ENCODE measurements around the gene MBD3.

MBD3 gene

DNA sequence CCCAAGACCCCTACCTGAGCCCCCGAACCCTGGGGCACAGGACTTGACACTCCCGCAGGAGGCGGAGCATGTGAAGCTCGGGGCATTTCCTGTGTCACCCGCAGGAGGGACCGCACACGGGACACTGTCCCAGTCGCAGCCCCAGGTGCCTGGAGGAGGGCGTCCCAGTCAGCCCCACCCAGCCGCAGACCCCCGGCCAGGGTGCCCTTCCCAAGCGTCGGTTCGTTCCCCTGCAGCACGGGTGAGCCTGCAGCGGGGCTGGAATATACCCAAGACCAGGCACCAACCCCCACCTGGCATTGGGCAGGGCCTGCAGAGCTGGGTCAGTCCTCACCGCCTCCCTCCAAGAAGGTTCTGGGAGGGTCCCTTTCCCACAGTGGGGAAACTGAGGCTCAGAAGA is 38.1 kb upstream of the MBD3 start:
- no peak overlapping the region for H3K27ac ChIP-seq (ENCODE audit: low read depth, low read length)
- H3K4me3 ChIP-seq (ENCODE audit: low read depth in 1 of 5, low read length in 5 of 5), result no peak overlapping the region
- no peaks in the 10 kb centered on the region for H3K27me3 ChIP-seq (ENCODE audit: control insufficient read depth in 5 of 5, insufficient read depth in 4 of 5, low read length in 5 of 5)
- peaks cover 0 to 45% (median 16%) of the 10 kb centered on the region in 5 donors for H3K36me3 ChIP-seq (ENCODE audit: control insufficient read depth in 5 of 5, insufficient read depth in 5 of 5, low read length in 5 of 5)
- no peaks in the 10 kb centered on the region for H3K4me1 ChIP-seq (ENCODE audit: control insufficient read depth in 5 of 5, insufficient read depth in 5 of 5, low read length in 5 of 5)
- H3K9ac ChIP-seq (ENCODE audit: low read length in 5 of 5), result no peak overlapping the region
- peaks cover 0 to 4% (median 3%) of the 10 kb centered on the region in 5 donors for H3K9me3 ChIP-seq (ENCODE audit: control insufficient read depth in 5 of 5, low read length in 5 of 5)

DNA sequence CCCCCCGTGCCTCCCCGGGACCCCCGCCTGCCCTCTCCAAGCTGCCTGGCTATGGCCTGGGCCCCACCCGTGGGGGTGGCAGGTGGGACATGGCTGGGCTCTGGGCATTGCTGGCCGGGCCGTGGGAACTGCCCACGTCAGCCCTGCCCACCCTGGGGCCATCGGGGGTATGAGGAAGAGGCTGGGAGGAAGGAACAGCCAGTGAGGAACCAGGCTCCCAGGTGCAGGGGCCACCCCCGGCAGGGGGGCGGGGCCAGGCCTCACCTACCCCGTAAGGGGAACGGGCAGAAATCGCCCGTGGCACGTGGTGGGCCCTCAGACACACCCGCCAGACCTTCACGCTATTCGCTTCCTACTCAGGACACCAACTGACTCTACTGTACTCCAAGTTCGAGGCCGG is 37.3 kb upstream of the MBD3 start:
- Histone ChIP-seq H3K27ac (ENCODE audit: low read depth, low read length) (no peak overlapping the region), H3K4me1 (ENCODE audit: control insufficient read depth in 5 of 5, insufficient read depth in 5 of 5, low read length in 5 of 5) (no peaks in the 10 kb centered on the region), H3K9ac (ENCODE audit: low read length in 5 of 5) (no peak overlapping the region), H3K27me3 (ENCODE audit: control insufficient read depth in 5 of 5, insufficient read depth in 4 of 5, low read length in 5 of 5) (no peaks in the 10 kb centered on the region), H3K9me3 (ENCODE audit: control insufficient read depth in 5 of 5, low read length in 5 of 5) (peaks cover 0 to 4% (median 3%) of the 10 kb centered on the region in 5 donors), H3K4me3 (ENCODE audit: low read depth in 1 of 5, low read length in 5 of 5) (no peak overlapping the region), H3K36me3 (ENCODE audit: control insufficient read depth in 5 of 5, insufficient read depth in 5 of 5, low read length in 5 of 5) (peaks cover 0 to 50% (median 23%) of the 10 kb centered on the region in 5 donors)

DNA sequence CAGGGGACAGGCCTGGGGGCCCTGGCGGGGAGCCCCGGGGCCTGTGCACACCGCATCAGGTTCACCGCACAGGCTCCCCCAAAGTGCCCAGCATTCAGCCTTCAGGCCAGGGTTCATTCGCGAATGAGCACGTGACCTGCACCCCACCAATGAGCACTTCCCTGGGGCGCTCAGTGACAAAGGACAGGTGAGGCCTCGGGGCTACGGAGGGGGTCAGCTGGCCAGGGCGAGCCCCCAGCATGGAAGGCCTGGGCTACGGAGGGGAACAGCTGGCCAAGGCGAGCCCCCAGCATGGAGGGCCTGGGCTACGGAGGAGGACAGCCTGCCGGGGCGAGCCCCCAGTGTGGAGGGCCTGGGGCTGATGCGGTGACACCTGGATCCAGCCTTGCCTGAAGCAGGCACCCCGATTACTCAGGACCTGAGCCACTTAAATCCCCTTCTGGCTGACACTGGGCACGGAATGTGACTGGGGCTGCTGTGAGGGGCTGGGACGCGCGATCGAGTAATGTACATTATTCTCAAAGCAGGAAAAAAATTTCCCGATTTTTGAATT is 36.7 kb upstream of the MBD3 start:
- H3K36me3 ChIP-seq (ENCODE audit: control insufficient read depth in 5 of 5, insufficient read depth in 5 of 5, low read length in 5 of 5), result peaks cover 0 to 48% (median 25%) of the 10 kb centered on the region in 5 donors
- no peak overlapping the region for H3K9ac ChIP-seq (ENCODE audit: low read length in 5 of 5)

DNA sequence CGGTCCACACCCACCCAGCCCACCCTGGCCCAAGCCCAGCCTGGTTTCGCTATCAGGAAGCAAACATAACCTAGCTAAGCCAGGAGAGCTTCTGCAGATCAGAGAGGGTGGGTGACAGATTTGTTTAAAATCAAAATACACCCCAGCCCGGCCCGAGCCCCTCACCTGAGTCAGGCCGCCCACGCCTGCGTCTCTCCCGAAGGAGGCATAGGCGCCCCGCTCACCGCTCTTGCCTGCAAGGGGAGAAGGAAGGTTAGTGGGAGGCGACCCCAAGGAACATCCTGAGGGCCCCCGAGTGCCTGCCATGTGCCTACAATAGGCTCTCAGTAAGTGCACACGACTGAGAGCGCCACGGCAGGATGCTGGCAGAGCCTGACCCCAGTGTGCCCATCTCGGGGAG is 34.5 kb upstream of the MBD3 start:
- Histone ChIP-seq H3K27ac (ENCODE audit: low read depth, low read length) (no peak overlapping the region), H3K9ac (ENCODE audit: low read length in 5 of 5) (no peak overlapping the region), H3K27me3 (ENCODE audit: control insufficient read depth in 5 of 5, insufficient read depth in 4 of 5, low read length in 5 of 5) (no peaks in the 10 kb centered on the region), H3K9me3 (ENCODE audit: control insufficient read depth in 5 of 5, low read length in 5 of 5) (no peaks in the 10 kb centered on the region), H3K4me1 (ENCODE audit: control insufficient read depth in 5 of 5, insufficient read depth in 5 of 5, low read length in 5 of 5) (peaks cover 0 to 4% (median 0%) of the 10 kb centered on the region in 5 donors), H3K4me3 (ENCODE audit: low read depth in 1 of 5, low read length in 5 of 5) (no peak overlapping the region), H3K36me3 (ENCODE audit: control insufficient read depth in 5 of 5, insufficient read depth in 5 of 5, low read length in 5 of 5) (peaks cover 0 to 47% (median 32%) of the 10 kb centered on the region in 5 donors)

More for the DNA sequence above, 36.7 kb upstream of the MBD3 start:
- Histone ChIP-seq H3K27ac (ENCODE audit: low read depth, low read length) (no peak overlapping the region), H3K4me1 (ENCODE audit: control insufficient read depth in 5 of 5, insufficient read depth in 5 of 5, low read length in 5 of 5) (peaks cover 0 to 4% (median 0%) of the 10 kb centered on the region in 5 donors), H3K9me3 (ENCODE audit: control insufficient read depth in 5 of 5, low read length in 5 of 5) (no peaks in the 10 kb centered on the region), H3K27me3 (ENCODE audit: control insufficient read depth in 5 of 5, insufficient read depth in 4 of 5, low read length in 5 of 5) (no peaks in the 10 kb centered on the region), H3K4me3 (ENCODE audit: low read depth in 1 of 5, low read length in 5 of 5) (no peak overlapping the region)

DNA sequence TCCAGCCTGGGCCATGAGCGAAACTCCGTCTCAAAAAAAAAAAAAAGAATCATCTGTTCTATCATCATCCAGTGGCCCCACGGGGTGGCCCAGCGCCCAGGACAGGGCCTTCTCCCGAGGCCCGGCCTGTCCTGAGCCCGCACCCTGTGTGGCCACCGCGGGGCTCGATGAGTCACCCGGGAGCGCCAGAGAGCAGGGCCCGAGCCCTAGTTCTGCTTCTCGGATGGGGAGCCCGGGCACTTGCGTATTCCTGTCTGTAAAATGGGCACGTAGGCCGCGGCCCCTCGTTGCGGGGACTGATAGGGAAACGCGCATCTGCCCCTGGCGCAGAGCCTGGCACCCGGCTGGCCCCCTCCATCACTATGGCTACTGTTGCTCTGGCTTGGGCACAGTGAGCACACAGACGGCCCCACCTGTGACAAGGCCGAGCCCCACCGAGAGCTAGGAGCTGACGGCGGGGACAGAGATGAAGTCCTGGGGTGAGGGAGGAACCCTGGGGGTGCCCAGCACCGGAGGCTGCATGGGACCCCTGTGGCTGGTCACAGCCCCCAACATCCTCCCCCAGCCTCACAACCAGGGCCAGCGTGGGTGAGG is 33.8 kb upstream of the MBD3 start:
- Histone ChIP-seq H3K9me3 (ENCODE audit: control insufficient read depth in 5 of 5, low read length in 5 of 5) (no peaks in the 10 kb centered on the region), H3K27ac (ENCODE audit: low read depth, low read length) (no peak overlapping the region), H3K4me3 (ENCODE audit: low read depth in 1 of 5, low read length in 5 of 5) (no peak overlapping the region), H3K9ac (ENCODE audit: low read length in 5 of 5) (no peak overlapping the region), H3K36me3 (ENCODE audit: control insufficient read depth in 5 of 5, insufficient read depth in 5 of 5, low read length in 5 of 5) (peaks cover 0 to 43% (median 29%) of the 10 kb centered on the region in 5 donors), H3K4me1 (ENCODE audit: control insufficient read depth in 5 of 5, insufficient read depth in 5 of 5, low read length in 5 of 5) (peaks cover 0 to 4% (median 0%) of the 10 kb centered on the region in 5 donors), H3K27me3 (ENCODE audit: control insufficient read depth in 5 of 5, insufficient read depth in 4 of 5, low read length in 5 of 5) (no peaks in the 10 kb centered on the region)

DNA sequence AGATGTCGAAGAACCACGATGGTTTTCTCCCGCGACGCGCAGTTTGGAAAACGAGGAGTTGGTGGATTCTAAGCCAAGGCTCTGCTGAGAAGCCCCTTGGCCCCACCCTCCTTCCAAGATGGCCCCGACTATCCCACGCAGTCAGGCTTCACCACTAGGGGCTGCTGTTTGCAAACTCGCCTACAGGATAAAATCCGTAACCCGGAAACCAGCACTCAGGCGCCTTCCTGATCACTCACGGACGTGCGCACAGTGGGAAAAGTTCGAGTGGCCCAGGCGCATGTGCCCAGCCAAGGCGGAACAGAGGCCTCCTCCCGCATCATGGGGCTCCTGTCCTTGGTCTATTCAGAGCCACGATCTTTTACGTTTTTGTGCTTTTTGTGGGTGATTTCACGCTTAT is 31.8 kb upstream of the MBD3 start:
- H3K27ac ChIP-seq (ENCODE audit: low read depth, low read length), result no peak overlapping the region
- peaks cover 0 to 48% (median 38%) of the 10 kb centered on the region in 5 donors for H3K36me3 ChIP-seq (ENCODE audit: control insufficient read depth in 5 of 5, insufficient read depth in 5 of 5, low read length in 5 of 5)
- peaks cover 0 to 4% (median 0%) of the 10 kb centered on the region in 5 donors for H3K4me1 ChIP-seq (ENCODE audit: control insufficient read depth in 5 of 5, insufficient read depth in 5 of 5, low read length in 5 of 5)
- H3K27me3 ChIP-seq (ENCODE audit: control insufficient read depth in 5 of 5, insufficient read depth in 4 of 5, low read length in 5 of 5), result no peaks in the 10 kb centered on the region
- peak overlapping the region in 1 of 5 donors; percentile 1 for H3K4me3 ChIP-seq (ENCODE audit: low read depth in 1 of 5, low read length in 5 of 5)
- H3K9ac ChIP-seq (ENCODE audit: low read length in 5 of 5), result no peak overlapping the region
- H3K9me3 ChIP-seq (ENCODE audit: control insufficient read depth in 5 of 5, low read length in 5 of 5), result no peaks in the 10 kb centered on the region

DNA sequence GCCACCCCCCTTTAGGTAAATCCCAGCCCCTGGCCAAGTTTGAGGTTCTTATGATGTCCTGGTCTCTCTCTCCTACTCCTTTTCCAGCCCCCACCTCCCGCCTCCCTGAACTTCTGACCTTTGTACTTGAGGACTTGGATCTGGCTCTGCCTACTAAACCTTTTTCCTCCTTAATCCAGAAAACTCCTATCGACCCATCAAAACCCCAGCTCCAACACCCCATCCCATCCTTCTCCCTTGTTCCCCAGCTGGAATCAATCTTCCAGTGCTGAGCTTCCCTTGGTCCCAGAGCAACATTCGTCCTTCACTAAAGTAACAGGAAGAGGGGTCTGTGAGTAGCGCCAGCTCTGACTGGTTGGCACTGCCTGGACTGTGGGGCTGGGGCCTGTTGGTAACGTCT is 29.9 kb upstream of the MBD3 start:
- H3K27me3 ChIP-seq (ENCODE audit: control insufficient read depth in 5 of 5, insufficient read depth in 4 of 5, low read length in 5 of 5), result no peaks in the 10 kb centered on the region
- no peaks in the 10 kb centered on the region for H3K9me3 ChIP-seq (ENCODE audit: control insufficient read depth in 5 of 5, low read length in 5 of 5)
- H3K9ac ChIP-seq (ENCODE audit: low read length in 5 of 5), result no peak overlapping the region
- no peak overlapping the region for H3K4me3 ChIP-seq (ENCODE audit: low read depth in 1 of 5, low read length in 5 of 5)
- peaks cover 0 to 65% (median 50%) of the 10 kb centered on the region in 5 donors for H3K36me3 ChIP-seq (ENCODE audit: control insufficient read depth in 5 of 5, insufficient read depth in 5 of 5, low read length in 5 of 5)
- no peak overlapping the region for H3K27ac ChIP-seq (ENCODE audit: low read depth, low read length)
- H3K4me1 ChIP-seq (ENCODE audit: control insufficient read depth in 5 of 5, insufficient read depth in 5 of 5, low read length in 5 of 5), result peaks cover 0 to 4% (median 0%) of the 10 kb centered on the region in 5 donors

DNA sequence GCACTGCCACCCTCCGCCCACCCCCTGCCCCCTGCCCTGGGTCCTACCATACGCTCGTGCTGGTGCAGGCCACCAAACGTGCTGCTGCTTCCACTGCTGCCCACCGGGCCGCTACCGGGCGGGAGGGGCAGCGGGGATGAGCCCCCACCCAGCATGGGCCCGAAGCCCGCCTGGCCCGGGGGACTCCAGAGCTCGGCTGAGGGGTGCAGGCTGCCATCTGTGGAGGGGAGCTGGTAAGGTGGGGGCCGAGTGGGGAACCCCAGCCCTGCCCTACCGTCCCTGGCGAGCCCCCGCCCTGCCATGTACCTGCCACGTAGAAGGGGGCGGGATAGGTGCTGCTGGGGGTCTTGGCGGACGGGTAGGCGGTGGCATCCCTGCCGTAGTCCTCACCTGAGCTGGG is 29.3 kb upstream of the MBD3 start:
- H3K4me3 ChIP-seq (ENCODE audit: low read depth in 1 of 5, low read length in 5 of 5), result no peak overlapping the region
- H3K4me1 ChIP-seq (ENCODE audit: control insufficient read depth in 5 of 5, insufficient read depth in 5 of 5, low read length in 5 of 5), result peaks cover 0 to 4% (median 0%) of the 10 kb centered on the region in 5 donors
- H3K27me3 ChIP-seq (ENCODE audit: control insufficient read depth in 5 of 5, insufficient read depth in 4 of 5, low read length in 5 of 5), result no peaks in the 10 kb centered on the region
- H3K36me3 ChIP-seq (ENCODE audit: control insufficient read depth in 5 of 5, insufficient read depth in 5 of 5, low read length in 5 of 5), result peaks cover 0 to 71% (median 49%) of the 10 kb centered on the region in 5 donors
- no peak overlapping the region for H3K27ac ChIP-seq (ENCODE audit: low read depth, low read length)
- no peaks in the 10 kb centered on the region for H3K9me3 ChIP-seq (ENCODE audit: control insufficient read depth in 5 of 5, low read length in 5 of 5)
- no peak overlapping the region for H3K9ac ChIP-seq (ENCODE audit: low read length in 5 of 5)

DNA sequence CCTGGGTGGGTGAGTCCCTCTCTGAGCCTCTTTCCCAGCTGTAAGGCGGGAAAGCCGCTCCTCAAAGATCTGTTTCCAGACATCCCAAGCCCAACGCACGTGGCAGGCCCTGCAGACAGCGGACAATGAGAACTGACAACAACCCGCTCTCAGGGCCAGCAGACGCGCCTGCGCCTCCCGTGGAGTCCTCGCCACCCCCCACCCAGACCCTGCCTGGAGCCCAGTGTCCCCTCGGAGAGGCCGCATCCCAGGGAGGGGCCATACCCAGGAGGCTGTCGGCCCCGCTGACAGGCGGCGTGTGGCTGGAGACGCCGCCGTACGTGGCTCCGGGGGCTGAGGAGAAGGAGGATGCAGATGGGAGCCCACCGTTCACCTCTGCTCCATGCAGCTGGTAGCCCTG is 28.9 kb upstream of the MBD3 start:
- peaks cover 0 to 72% (median 46%) of the 10 kb centered on the region in 5 donors for H3K36me3 ChIP-seq (ENCODE audit: control insufficient read depth in 5 of 5, insufficient read depth in 5 of 5, low read length in 5 of 5)
- no peak overlapping the region for H3K4me3 ChIP-seq (ENCODE audit: low read depth in 1 of 5, low read length in 5 of 5)
- peaks cover 0 to 4% (median 0%) of the 10 kb centered on the region in 5 donors for H3K4me1 ChIP-seq (ENCODE audit: control insufficient read depth in 5 of 5, insufficient read depth in 5 of 5, low read length in 5 of 5)
- H3K9ac ChIP-seq (ENCODE audit: low read length in 5 of 5), result no peak overlapping the region
- H3K27me3 ChIP-seq (ENCODE audit: control insufficient read depth in 5 of 5, insufficient read depth in 4 of 5, low read length in 5 of 5), result no peaks in the 10 kb centered on the region
- no peak overlapping the region for H3K27ac ChIP-seq (ENCODE audit: low read depth, low read length)
- no peaks in the 10 kb centered on the region for H3K9me3 ChIP-seq (ENCODE audit: control insufficient read depth in 5 of 5, low read length in 5 of 5)

DNA sequence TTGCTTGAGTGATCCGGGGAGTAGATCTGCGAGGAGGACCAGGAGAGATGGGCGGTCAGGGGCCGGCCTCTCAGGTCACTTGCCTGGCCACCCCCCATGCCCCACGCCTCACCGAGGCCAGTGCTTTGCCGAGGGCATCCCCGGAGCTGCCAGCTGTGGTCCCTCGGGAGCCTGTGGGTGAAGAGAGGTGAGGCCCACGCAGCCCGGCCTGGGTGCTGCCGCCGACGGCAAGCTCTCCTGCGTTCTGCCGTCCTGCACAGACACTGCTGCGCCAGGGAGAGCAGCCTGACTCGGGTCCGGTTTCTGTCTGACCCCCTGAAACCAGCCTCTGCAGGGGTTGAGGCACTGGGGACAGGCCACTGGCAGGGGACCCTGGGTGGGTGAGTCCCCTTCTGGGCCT is 28.4 kb upstream of the MBD3 start:
- H3K27me3 ChIP-seq (ENCODE audit: control insufficient read depth in 5 of 5, insufficient read depth in 4 of 5, low read length in 5 of 5), result no peaks in the 10 kb centered on the region
- no peak overlapping the region for H3K4me3 ChIP-seq (ENCODE audit: low read depth in 1 of 5, low read length in 5 of 5)
- H3K9me3 ChIP-seq (ENCODE audit: control insufficient read depth in 5 of 5, low read length in 5 of 5), result no peaks in the 10 kb centered on the region
- no peak overlapping the region for H3K9ac ChIP-seq (ENCODE audit: low read length in 5 of 5)
- peaks cover 0 to 75% (median 47%) of the 10 kb centered on the region in 5 donors for H3K36me3 ChIP-seq (ENCODE audit: control insufficient read depth in 5 of 5, insufficient read depth in 5 of 5, low read length in 5 of 5)
- no peak overlapping the region for H3K27ac ChIP-seq (ENCODE audit: low read depth, low read length)
- H3K4me1 ChIP-seq (ENCODE audit: control insufficient read depth in 5 of 5, insufficient read depth in 5 of 5, low read length in 5 of 5), result peaks cover 0 to 4% (median 0%) of the 10 kb centered on the region in 5 donors
